Activated naive CD4-positive, alpha-beta T cell treated with anti-CD3 and anti-CD28 coated beads, Interleukin-2, amount 50 U/mL, for 72 hours (primary cell): ENCODE results near the gene FAM210A. TPM values are rescaled to one million over a fixed set of nuclear protein-coding genes. Genes with fewer than 3 reads are reported as not detected.

ENCODE experiments used
- ATAC-seq, 2 donors: fragments of 150-1000 bp; cut with Tn5 transposase; 2 replicates each; pipeline ENCODE4 v1.10.0; 2021; ENCODE audit warnings: mild to moderate bottlenecking in 2 of 2, moderate library complexity in 2 of 2
- DNase-seq, 2 donors: peaks; one replicate each; pipeline ENCODE4 v3.0.0; 2021 to 2022; ENCODE audit warnings: low spot score in 2 of 2
- H3K27ac Mint-ChIP-seq, 2 donors: one replicate each; pipeline ENCODE4 v1.8.0; 2022; ENCODE audit warnings: mild to moderate bottlenecking in 2 of 2, mixed read lengths in 2 of 2
- H3K36me3 Mint-ChIP-seq, 2 donors: one replicate each; pipeline ENCODE4 v1.8.0; 2022; ENCODE audit warnings: mixed read lengths in 2 of 2
- H3K9me3 Mint-ChIP-seq, 2 donors: one replicate each; pipeline ENCODE4 v1.8.0; 2022; ENCODE audit warnings: mixed read lengths in 2 of 2
- total RNA-seq, 2 donors: library from RNA; stranded (reverse); gene quantifications; one replicate each; pipeline ENCODE4 v1.2.3, GENCODE V29; 2022

FAM210A gene
- total RNA-seq, 2 donors from 2014 or later, result 22.4 to 51.7 TPM

GRCh38 chr18:13620206-13620672 is 106.1 kb downstream of the FAM210A start:
- H3K9me3 Mint-ChIP-seq, result no peaks in the 10 kb centered on the region
- no peak for DNase-seq
- no peak for ATAC-seq
- H3K36me3 Mint-ChIP-seq, result no peaks in the 10 kb centered on the region
- peak overlapping the region in 1 of 2 donors; percentile 77 for H3K27ac Mint-ChIP-seq

DNA sequence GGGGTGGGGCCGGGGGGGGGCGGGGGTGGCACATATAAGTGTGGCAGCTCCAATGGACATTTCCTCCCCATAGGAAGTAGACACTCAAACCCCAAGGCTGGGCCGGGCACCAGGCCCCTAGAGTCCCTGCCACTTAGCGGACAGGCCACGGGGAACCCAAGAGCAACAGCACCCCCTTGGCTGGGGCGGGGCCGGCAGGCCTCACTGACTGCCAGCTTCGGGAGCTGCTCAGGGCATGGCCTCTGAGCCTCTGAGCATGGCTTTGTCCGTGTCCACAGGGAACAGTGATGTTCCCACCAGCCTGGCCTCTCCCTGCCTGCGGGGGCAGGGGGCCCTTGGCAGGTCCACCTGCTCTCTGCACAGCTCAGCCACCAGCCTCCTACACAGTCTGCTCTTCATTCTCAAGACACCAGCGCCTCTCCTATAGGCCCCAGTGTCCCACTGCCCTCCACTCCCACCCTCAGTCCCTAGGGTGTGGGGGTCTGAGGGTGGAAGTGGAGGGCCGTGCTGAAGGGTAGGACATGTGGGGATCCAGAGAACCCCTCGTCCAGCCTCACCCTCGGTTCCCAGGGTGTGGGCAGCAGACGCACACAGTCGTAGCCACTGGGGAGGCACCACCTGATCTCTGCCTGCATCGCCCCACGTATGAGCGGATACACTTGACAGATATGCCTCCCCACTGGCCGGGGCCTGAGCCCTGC is 106.7 kb downstream of the FAM210A start:
- DNase-seq (no peak), ATAC-seq (no peak)
- H3K36me3 Mint-ChIP-seq, result peaks cover 0 to 5% of the 10 kb centered on the region in 2 donors
- H3K27ac Mint-ChIP-seq, result no peak overlapping the region
- no peaks in the 10 kb centered on the region for H3K9me3 Mint-ChIP-seq

DNA sequence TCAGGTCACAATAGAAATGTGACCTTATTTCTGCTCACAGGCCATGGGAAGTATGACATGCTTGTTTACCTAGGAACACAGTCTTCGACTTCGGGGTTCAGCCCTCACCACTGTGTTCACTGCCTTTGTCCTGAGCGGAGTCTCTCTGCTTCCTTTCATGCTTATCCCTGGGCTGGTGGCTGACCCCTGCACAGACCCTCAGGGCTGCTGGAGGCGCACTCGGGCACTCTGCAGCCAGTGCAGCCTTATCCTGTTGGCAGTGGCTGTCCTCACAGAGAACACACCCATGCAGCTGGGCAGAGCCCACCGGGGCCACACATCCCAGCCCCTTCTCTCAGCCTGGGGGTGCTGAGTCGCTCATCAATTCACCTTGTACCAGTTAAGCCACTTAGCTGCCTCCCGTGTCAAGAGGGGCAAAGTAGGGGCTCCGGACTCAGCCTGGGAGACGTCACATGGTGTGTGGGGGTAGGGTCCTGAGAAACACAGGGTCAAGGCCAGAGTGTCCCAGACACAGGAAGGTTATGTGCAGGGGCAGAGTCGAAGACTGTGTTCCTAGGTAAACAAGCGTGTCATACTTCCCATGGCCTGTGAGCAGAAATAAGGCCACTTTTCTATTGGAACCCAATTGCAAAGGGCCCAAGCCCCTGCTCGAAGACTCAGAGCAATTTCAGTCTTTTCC is 107.5 kb downstream of the FAM210A start:
- no peak overlapping the region for H3K27ac Mint-ChIP-seq
- peaks cover 0 to 8% of the 10 kb centered on the region in 2 donors for H3K36me3 Mint-ChIP-seq
- DNase-seq, result peak in 1 of 2 donors; percentile 45
- H3K9me3 Mint-ChIP-seq, result no peaks in the 10 kb centered on the region
- ATAC-seq, result no peak

DNA sequence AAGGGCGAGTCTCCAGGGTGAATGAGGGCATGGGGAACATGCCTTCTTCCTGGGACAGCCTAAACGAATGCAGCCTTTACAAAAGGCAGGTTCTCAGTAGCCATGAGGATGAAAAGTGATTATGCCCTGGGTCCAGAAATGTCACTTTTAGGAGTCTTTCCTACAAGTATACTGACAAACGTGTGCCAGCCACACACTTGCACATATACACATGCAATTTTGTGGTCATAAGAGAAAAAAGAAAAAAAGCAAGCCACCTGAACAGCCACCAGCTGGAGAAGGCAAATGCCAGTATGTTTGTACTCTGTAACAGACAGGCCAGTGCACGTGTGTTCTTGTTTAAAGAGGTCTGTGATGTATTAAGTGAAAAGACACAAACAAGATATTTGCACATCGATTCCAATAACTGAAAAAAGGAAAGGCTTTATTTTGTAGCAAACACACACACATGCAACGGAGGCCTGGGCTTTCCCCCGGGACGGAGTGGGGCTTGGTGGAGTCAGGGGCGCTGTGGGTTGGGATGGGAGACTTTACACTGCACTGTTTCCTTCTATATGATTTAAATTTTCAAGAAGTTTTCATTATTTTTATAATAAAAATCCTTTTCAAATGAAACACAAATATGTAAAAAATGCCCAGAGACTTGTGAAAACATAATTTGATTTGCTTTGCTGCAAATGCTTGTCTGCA is 108.4 kb downstream of the FAM210A start:
- H3K27ac Mint-ChIP-seq, result peak overlapping the region in 1 of 2 donors; percentile 44
- peaks cover 0 to 8% of the 10 kb centered on the region in 2 donors for H3K36me3 Mint-ChIP-seq
- DNase-seq, result no peak
- no peak for ATAC-seq
- H3K9me3 Mint-ChIP-seq, result no peaks in the 10 kb centered on the region

GRCh38 chr18:13616525-13617035 is 109.8 kb downstream of the FAM210A start:
- Mint-ChIP-seq H3K27ac (peak overlapping the region; percentile 61 to 83), H3K36me3 (peaks cover 0 to 8% of the 10 kb centered on the region in 2 donors), H3K9me3 (no peaks in the 10 kb centered on the region)
- DNase-seq, result no peak
- no peak for ATAC-seq

DNA sequence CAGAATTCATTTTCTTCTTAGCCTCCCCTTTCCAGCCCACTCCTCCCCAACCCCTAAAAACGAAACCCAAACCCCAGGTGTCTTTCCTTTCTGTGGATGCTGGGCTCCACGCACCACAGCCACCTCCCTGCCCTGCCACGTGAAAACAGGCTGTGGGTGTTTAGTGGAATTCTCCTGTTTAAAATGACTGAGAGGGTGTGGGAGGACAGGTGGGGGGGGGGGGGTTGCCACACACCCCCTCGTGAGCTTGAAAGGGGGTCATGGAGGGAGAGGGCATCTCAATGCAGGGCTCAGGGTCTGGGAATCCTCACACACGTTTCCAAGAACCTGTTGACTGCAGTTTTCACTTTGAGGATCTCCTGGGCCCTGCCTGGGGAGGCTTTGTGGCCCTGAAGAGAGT is 110.3 kb downstream of the FAM210A start:
- no peaks in the 10 kb centered on the region for H3K9me3 Mint-ChIP-seq
- DNase-seq, result no peak
- no peak for ATAC-seq
- peak overlapping the region; percentile 61 to 83 for H3K27ac Mint-ChIP-seq
- H3K36me3 Mint-ChIP-seq, result peaks cover 0 to 8% of the 10 kb centered on the region in 2 donors

- peak in 1 of 2 donors; percentile 13 for ATAC-seq
These were observed 110.9 kb downstream of the FAM210A start for GRCh38 chr18:13615432-13615861.

GRCh38 chr18:13614641-13615288 is 111.6 kb downstream of the FAM210A start:
- Mint-ChIP-seq H3K27ac (peak overlapping the region; percentile 76 to 83), H3K9me3 (no peaks in the 10 kb centered on the region), H3K36me3 (peaks cover 0 to 8% of the 10 kb centered on the region in 2 donors)
- no peak for DNase-seq
- no peak for ATAC-seq

More at GRCh38 chr18:13615432-13615861, 110.9 kb downstream of the FAM210A start:
- H3K27ac Mint-ChIP-seq, result peak overlapping the region in 1 of 2 donors; percentile 83
- H3K9me3 Mint-ChIP-seq, result no peaks in the 10 kb centered on the region
- peaks cover 0 to 8% of the 10 kb centered on the region in 2 donors for H3K36me3 Mint-ChIP-seq
- no peak for DNase-seq

DNA sequence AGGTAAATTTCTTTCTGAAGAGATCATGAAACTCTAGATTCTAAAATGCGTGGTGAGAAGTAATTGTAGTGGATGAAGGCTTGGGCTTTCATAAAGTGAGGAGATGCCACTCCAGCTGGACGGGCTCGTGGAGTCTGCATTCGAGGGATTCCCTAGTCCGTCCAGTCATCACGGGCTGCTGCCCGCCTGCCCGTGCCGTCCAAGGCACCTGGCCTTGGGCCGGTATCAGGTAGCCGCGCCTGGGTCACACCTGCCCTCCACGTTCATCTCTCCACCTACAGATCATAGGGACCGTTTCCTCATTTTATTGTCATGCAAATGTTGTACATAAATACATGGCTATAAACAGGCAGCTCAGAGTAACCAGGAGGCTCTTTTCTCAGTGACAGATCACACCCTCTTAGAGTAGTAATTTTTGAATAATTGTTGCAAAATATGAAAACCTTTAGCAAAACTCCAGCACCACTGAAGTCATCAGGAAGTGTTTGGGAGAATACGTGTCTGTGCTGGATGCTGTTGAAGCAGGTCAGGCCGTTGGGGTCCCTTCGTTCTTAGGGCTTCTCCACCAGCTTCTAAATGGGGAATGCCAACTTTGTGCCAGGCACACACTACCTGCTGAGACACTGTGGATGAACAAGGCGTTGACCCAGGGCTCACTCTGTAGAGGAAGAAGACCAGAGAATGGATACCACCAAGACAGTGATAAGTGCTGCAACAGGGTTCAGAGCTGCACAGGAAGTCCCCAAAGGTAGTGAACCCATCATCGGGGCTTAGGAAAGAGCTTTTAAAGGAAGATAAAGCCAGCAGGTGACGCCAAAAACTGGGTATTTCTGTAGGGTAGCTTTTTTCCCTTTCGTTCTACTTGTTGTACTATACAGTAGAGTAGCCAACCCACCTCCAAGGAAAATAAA is 112.5 kb downstream of the FAM210A start:
- no peak for DNase-seq
- no peak for ATAC-seq
- Mint-ChIP-seq H3K36me3 (peaks cover 0 to 8% of the 10 kb centered on the region in 2 donors), H3K27ac (peak overlapping the region; percentile 76 to 83), H3K9me3 (no peaks in the 10 kb centered on the region)

Other genes starting within 250 kb of the FAM210A start
- gene RNMT, start 115 bp upstream of the FAM210A start, total RNA-seq, result 10 to 100 TPM; 30.7 to 65.3 TPM
- not detected for gene MC5R, start 97.6 kb upstream of the FAM210A start, total RNA-seq
- not detected for gene MC2R, start 189.0 kb upstream of the FAM210A start, total RNA-seq